Osteocyte (in vitro differentiated cells): ENCODE results near the gene MBD4. TPM values are rescaled to one million over a fixed set of nuclear protein-coding genes. Genes with fewer than 3 reads are reported as not detected.

Experiments used
- DNase-seq: peaks from one replicate; pipeline ENCODE4 v3.0.0; 2021; ENCODE audit warnings: mixed read lengths; ENCODE audit not compliant: unreplicated experiment; ENCODE audit errors: extremely low spot score
- H3K27ac Mint-ChIP-seq: one replicate; pipeline ENCODE4 v1.8.0; 2021; ENCODE audit warnings: mild to moderate bottlenecking, mixed read lengths; ENCODE audit not compliant: unreplicated experiment
- H3K27me3 Mint-ChIP-seq: one replicate; pipeline ENCODE4 v1.8.0; 2021; ENCODE audit warnings: mixed read lengths; ENCODE audit not compliant: unreplicated experiment
- H3K36me3 Mint-ChIP-seq: one replicate; pipeline ENCODE4 v1.8.0; 2021; ENCODE audit warnings: mixed read lengths; ENCODE audit not compliant: unreplicated experiment
- H3K4me1 Mint-ChIP-seq: one replicate; pipeline ENCODE4 v1.8.0; 2021; ENCODE audit warnings: mixed read lengths; ENCODE audit not compliant: unreplicated experiment
- H3K4me3 Mint-ChIP-seq: one replicate; pipeline ENCODE4 v1.8.0; 2021; ENCODE audit warnings: mild to moderate bottlenecking, moderate library complexity, mixed read lengths; ENCODE audit not compliant: unreplicated experiment
- H3K9me3 Mint-ChIP-seq: one replicate; pipeline ENCODE4 v1.8.0; 2021; ENCODE audit warnings: mixed read lengths; ENCODE audit not compliant: unreplicated experiment
- total RNA-seq: library from RNA; stranded (reverse); gene quantifications from 2 replicates; pipeline ENCODE4 v1.2.1, GENCODE V29; 2021
- TF ChIP-seq, protein P1 (sequence below): fragments of 200-600 bp; sonication (generic); IDR thresholded peaks from 2 replicates; pipeline ENCODE4 v1.5.0; 2021; ENCODE audit warnings: antibody characterized with exemption, mild to moderate bottlenecking, moderate library complexity

Gene MBD4
- total RNA-seq, 1 donor from 2014 or later, result 24.2 TPM

DNA sequence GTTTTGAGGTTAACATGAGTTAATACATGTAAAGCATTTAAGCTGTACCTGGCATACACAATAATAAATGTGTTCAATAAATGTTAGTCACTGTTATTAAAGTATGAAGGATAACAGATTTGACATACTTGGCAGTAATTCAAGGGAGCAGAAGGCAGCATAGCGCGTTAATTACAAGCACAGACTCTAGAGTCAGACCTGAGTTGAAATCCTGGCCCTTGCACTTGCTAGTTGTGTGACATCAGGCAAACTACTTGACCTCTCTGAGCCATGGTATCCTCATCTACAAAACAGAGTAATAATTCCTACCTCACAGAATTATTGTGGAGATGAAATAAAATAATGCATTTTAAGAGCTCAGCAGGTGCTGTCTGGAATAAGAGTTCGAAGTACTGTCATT lies 5.7 kb upstream of the MBD4 start:
- TF ChIP-seq, protein P1, sequence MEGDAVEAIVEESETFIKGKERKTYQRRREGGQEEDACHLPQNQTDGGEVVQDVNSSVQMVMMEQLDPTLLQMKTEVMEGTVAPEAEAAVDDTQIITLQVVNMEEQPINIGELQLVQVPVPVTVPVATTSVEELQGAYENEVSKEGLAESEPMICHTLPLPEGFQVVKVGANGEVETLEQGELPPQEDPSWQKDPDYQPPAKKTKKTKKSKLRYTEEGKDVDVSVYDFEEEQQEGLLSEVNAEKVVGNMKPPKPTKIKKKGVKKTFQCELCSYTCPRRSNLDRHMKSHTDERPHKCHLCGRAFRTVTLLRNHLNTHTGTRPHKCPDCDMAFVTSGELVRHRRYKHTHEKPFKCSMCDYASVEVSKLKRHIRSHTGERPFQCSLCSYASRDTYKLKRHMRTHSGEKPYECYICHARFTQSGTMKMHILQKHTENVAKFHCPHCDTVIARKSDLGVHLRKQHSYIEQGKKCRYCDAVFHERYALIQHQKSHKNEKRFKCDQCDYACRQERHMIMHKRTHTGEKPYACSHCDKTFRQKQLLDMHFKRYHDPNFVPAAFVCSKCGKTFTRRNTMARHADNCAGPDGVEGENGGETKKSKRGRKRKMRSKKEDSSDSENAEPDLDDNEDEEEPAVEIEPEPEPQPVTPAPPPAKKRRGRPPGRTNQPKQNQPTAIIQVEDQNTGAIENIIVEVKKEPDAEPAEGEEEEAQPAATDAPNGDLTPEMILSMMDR, result no peak
- DNase-seq, result no peak
- Mint-ChIP-seq H3K27me3 (no peaks in the 10 kb centered on the region), H3K36me3 (peaks cover 2% of the 10 kb centered on the region), H3K4me1 (peaks cover 38% of the 10 kb centered on the region), H3K27ac (no peak overlapping the region), H3K9me3 (no peaks in the 10 kb centered on the region), H3K4me3 (no peak overlapping the region)

DNA sequence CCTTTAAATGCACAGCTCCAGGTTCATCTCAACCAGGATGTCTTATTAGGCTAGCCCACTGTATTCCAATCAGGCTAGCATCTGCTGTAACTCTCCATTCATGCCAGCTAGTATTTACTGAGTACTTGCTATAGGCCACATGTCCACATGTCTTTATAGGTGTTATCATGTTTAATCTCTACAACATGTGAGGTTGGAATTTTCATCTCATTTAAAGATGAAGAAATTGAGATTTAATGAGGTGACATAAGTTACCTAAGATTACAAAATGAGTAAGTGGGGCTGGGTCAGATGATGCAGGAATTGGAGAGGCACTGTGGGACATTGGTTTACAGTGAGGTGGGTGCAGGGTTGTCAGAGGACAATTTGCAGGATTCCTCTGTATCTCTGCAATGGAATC lies 3.2 kb upstream of the MBD4 start:
- TF ChIP-seq, protein P1, result no peak
- H3K4me3 Mint-ChIP-seq, result no peak overlapping the region
- DNase-seq, result no peak
- H3K36me3 Mint-ChIP-seq, result peaks cover under 1% of the 10 kb centered on the region
- peak overlapping the region; percentile 94 for H3K27ac Mint-ChIP-seq
- peaks cover 48% of the 10 kb centered on the region for H3K4me1 Mint-ChIP-seq
- no peaks in the 10 kb centered on the region for H3K9me3 Mint-ChIP-seq
- H3K27me3 Mint-ChIP-seq, result no peaks in the 10 kb centered on the region

DNA sequence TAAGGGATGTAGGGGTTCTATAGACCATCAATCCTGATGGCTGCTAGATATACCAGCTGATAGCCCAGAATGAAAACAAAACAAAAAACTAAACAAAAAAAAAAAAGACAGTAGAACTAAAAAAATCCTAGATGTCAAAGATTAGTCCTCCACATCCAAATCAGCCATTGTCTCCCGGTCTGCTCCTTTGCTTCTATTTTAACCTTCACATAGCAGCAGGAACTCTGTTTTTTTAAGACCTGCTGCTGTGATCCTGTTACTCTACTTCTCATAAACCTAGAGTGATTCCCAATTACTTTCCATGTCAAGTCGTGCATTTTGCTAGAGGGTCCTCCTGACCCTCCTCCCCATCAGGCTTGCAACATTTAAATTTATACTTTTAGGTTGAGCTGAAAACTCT lies 2.7 kb upstream of the MBD4 start:
- Mint-ChIP-seq H3K9me3 (no peaks in the 10 kb centered on the region), H3K27me3 (no peaks in the 10 kb centered on the region), H3K27ac (peak overlapping the region; percentile 94), H3K4me1 (peaks cover 50% of the 10 kb centered on the region), H3K4me3 (peak overlapping the region; percentile 95), H3K36me3 (peaks cover 5% of the 10 kb centered on the region)
- no peak for DNase-seq
- TF ChIP-seq, protein P1, result no peak

DNA sequence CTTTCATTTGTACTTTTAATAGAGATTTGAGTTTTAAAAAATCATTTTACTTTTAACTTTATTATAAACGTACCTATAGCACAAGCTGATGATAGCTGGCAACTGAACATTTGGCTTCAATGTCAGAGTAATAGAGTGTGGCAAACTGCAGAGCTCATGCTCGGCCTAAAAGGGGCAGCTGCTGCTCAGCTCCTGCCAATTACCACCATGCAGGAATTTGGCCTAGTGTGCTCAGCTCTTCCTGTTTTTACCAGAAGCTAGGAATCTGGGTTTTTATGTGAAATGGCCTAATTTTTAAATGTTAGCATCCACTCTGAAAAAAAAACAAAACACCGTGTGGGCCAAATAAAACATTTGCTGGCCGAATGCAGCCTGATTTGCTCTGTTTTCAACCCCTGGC lies 2.0 kb upstream of the MBD4 start:
- Mint-ChIP-seq H3K4me1 (peaks cover 51% of the 10 kb centered on the region), H3K4me3 (peak overlapping the region; percentile 95), H3K36me3 (peaks cover 7% of the 10 kb centered on the region), H3K27ac (peak overlapping the region; percentile 94), H3K9me3 (no peaks in the 10 kb centered on the region), H3K27me3 (no peaks in the 10 kb centered on the region)
- TF ChIP-seq, protein P1, result peak; percentile 16
- DNase-seq, result no peak

DNA sequence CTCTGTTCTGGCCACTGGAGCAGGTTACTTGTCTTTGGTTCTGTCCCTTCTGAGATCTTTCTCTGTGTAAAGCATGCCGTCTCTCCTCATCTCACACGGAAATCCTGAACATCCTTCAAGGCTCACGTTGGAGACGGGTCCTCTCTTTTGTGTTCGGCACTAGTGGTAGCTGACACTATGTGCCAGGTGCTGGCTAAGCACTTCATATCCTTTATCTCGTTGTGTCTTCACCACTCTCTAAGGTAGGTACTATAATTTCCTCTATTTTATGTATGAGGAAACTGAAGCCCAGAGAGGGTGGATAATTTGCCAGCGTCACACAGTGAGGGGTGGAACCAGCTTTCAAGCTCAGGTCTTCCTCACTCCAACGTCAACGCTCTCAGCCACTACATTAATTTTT lies 1.5 kb upstream of the MBD4 start:
- Mint-ChIP-seq H3K27ac (peak overlapping the region; percentile 94), H3K27me3 (no peaks in the 10 kb centered on the region), H3K4me3 (peak overlapping the region; percentile 95), H3K9me3 (no peaks in the 10 kb centered on the region), H3K4me1 (peaks cover 52% of the 10 kb centered on the region), H3K36me3 (peaks cover 13% of the 10 kb centered on the region)
- DNase-seq, result no peak
- TF ChIP-seq, protein P1, result no peak
